Mucosa of rectum (tissue), 2 donors: ENCODE measurements around the gene MARCHF10.
"Not testable (repeated sequence)": the region's sequence is repeated elsewhere in the genome, so short reads cannot be mapped to it uniquely, and the experiment has no call there.

Experiments used
- H3K27ac ChIP-seq, 2 donors: one replicate each; pipeline ENCODE4 v1.7.0; 2013; ENCODE audit warnings: inconsistent platforms in 2 of 2, low read depth in 2 of 2, low read length in 2 of 2
- H3K27me3 ChIP-seq, 2 donors: one replicate each; pipeline ENCODE4 v1.7.0; 2013; ENCODE audit warnings: low read length in 2 of 2; ENCODE audit not compliant: control insufficient read depth in 2 of 2, insufficient read depth in 2 of 2
- H3K36me3 ChIP-seq, 2 donors: one replicate each; pipeline ENCODE4 v1.7.0; 2013; ENCODE audit warnings: low read length in 2 of 2; ENCODE audit not compliant: control insufficient read depth in 2 of 2, insufficient read depth in 2 of 2
- H3K4me1 ChIP-seq, 2 donors: one replicate each; pipeline ENCODE4 v1.7.0; 2013; ENCODE audit warnings: low read length in 2 of 2, mild to moderate bottlenecking in 1 of 2; ENCODE audit not compliant: control insufficient read depth in 2 of 2, insufficient read depth in 2 of 2
- H3K4me3 ChIP-seq, 2 donors: one replicate each; pipeline ENCODE4 v1.7.0; 2013; ENCODE audit warnings: low read length in 2 of 2
- H3K9ac ChIP-seq, 2 donors: one replicate each; pipeline ENCODE4 v1.7.0; 2013; ENCODE audit warnings: low read length in 2 of 2, low read depth in 1 of 2, mild to moderate bottlenecking in 1 of 2
- H3K9me3 ChIP-seq, 2 donors: one replicate each; pipeline ENCODE4 v1.7.0; 2013; ENCODE audit warnings: low read length in 2 of 2; ENCODE audit not compliant: control insufficient read depth in 2 of 2
- donor health status: healthy.
- donor health status: Normal muscosa, but diverticular disease.

MARCHF10 gene

DNA sequence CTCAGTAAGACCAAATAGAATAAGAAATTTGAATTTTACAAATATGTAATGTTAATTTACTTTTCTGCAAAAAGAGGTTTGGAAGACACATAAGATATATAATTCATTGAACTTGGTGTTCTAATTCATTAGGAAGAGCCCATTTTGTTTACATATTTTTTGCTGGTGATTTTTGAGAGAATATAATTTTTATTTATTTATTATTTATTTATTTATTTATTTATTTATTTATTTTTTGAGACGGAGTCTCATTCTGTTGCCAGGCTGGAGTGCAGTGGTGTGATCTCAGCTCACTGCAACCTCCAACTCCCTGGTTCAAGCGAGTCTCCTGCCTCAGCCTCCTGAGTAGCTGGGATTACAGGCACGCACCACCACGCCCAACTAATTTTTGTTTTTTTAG is 25.7 kb upstream of the MARCHF10 start:
- not testable (repeated sequence) for H3K4me3 ChIP-seq, H3K27me3 ChIP-seq, H3K9ac ChIP-seq, H3K9me3 ChIP-seq, H3K4me1 ChIP-seq, H3K36me3 ChIP-seq, H3K27ac ChIP-seq

DNA sequence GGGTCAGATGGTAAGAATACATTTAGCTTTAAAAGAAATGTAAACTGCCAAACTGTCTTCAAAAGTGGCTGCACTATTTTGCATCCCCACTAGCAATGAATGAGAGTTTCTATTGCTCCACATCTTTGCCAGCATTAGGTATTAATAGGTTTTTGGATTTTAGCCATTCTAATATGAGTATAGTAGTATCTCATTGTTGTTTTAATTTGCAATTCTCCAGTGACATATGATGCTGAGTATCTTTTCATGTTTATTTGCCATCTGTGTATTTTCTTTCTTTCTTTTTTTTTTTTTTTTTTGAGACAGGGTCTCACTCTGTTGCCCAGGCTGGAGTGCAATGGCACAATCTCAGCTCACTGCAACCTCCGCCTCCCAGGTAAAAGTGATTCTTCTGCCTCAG is 24.3 kb upstream of the MARCHF10 start:
- Histone ChIP-seq H3K27ac (no peak overlapping the region), H3K36me3 (no peaks in the 10 kb centered on the region), H3K4me3 (no peak overlapping the region), H3K9me3 (no peaks in the 10 kb centered on the region), H3K4me1 (no peaks in the 10 kb centered on the region), H3K9ac (no peak overlapping the region), H3K27me3 (peaks cover 3 to 5% of the 10 kb centered on the region in 2 donors)

DNA sequence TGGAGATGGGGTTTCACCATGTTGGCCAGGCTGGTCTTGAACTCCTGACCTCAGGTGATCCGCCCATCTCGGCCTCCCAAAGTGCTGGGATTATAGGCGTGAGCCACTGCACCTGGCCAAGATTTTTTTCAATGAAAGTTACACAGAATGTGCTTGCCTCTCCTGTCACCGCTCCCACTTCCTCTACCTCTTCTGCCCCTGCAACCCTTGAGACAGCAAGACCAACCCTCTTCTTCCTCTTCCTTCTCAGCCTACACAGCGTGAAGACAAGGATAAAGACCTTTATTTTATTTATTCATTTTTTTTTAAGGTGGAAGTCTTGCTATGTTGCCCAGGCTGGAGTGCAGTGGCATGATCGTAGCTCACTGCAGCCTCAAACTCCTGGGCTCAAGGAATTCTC is 23.0 kb upstream of the MARCHF10 start:
- not testable (repeated sequence) for H3K4me1 ChIP-seq, H3K4me3 ChIP-seq, H3K27ac ChIP-seq, H3K9me3 ChIP-seq, H3K27me3 ChIP-seq, H3K9ac ChIP-seq, H3K36me3 ChIP-seq

DNA sequence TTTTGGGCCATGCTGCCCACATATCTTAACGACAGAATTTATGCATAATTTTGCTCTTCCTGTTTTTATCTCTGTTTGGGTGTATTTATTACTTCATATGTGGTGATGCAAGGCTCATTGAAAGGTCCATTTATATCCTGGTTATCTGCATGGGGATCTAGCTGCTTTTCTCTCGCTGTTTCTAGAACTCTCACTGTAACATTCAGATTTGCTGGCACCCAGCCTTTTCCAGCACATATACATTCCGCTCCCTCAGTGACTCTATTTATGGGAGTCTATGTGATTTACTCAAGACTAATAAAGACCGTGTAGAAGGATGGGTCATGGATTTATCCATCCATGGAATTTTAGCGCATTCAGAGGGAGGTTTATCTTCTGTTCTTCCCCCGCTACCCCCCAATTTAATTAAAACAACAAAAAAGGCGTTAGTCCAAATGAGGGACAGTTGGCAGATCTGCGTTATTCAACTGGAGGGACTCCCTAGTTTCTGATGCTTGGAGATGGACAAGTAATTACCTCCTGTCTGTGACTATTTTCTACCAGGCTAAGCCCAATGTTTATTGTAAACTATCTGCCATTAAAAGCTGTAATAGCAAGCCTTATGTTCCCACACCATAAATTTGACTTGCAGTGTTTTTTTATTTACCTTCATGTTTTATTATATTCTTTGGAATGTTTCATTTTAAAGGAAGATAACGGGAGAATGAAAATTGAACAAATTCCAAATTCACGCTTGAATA is 19.8 kb upstream of the MARCHF10 start:
- H3K27me3 ChIP-seq: peaks cover 3 to 5% of the 10 kb centered on the region in 2 donors
- no peaks in the 10 kb centered on the region for H3K36me3 ChIP-seq
- H3K9ac ChIP-seq: no peak overlapping the region
- H3K4me1 ChIP-seq: no peaks in the 10 kb centered on the region
- H3K4me3 ChIP-seq: no peak overlapping the region
- H3K9me3 ChIP-seq: no peaks in the 10 kb centered on the region
- no peak overlapping the region for H3K27ac ChIP-seq

- no peaks in the 10 kb centered on the region for H3K9me3 ChIP-seq
- H3K27ac ChIP-seq: no peak overlapping the region
- H3K4me3 ChIP-seq: no peak overlapping the region
- no peaks in the 10 kb centered on the region for H3K4me1 ChIP-seq
- peaks cover 3 to 5% of the 10 kb centered on the region in 2 donors for H3K27me3 ChIP-seq
- no peak overlapping the region for H3K9ac ChIP-seq
- no peaks in the 10 kb centered on the region for H3K36me3 ChIP-seq
Observed at GRCh38 chr17:62826956-62827355, 18.8 kb upstream of the MARCHF10 start.

GRCh38 chr17:62825182-62825581 is 17.1 kb upstream of the MARCHF10 start:
- Histone ChIP-seq H3K4me3 (no peak overlapping the region), H3K27ac (no peak overlapping the region), H3K36me3 (no peaks in the 10 kb centered on the region), H3K9me3 (no peaks in the 10 kb centered on the region), H3K9ac (no peak overlapping the region), H3K27me3 (peaks cover 3 to 5% of the 10 kb centered on the region in 2 donors), H3K4me1 (no peaks in the 10 kb centered on the region)

- Histone ChIP-seq H3K9ac (no peak overlapping the region), H3K4me1 (no peaks in the 10 kb centered on the region), H3K27me3 (peaks cover 3 to 5% of the 10 kb centered on the region in 2 donors), H3K9me3 (no peaks in the 10 kb centered on the region), H3K4me3 (no peak overlapping the region), H3K27ac (no peak overlapping the region), H3K36me3 (no peaks in the 10 kb centered on the region)
Observed at GRCh38 chr17:62824290-62825131, 16.4 kb upstream of the MARCHF10 start.

GRCh38 chr17:62823111-62823893 is 15.2 kb upstream of the MARCHF10 start:
- H3K27ac ChIP-seq: no peak overlapping the region
- no peak overlapping the region for H3K9ac ChIP-seq
- no peaks in the 10 kb centered on the region for H3K36me3 ChIP-seq
- peaks cover 3 to 5% of the 10 kb centered on the region in 2 donors for H3K27me3 ChIP-seq
- H3K4me1 ChIP-seq: no peaks in the 10 kb centered on the region
- no peaks in the 10 kb centered on the region for H3K9me3 ChIP-seq
- no peak overlapping the region for H3K4me3 ChIP-seq

GRCh38 chr17:62822080-62822904 is 14.2 kb upstream of the MARCHF10 start:
- no peaks in the 10 kb centered on the region for H3K4me1 ChIP-seq
- no peak overlapping the region for H3K4me3 ChIP-seq
- H3K27ac ChIP-seq: no peak overlapping the region
- no peaks in the 10 kb centered on the region for H3K9me3 ChIP-seq
- no peak overlapping the region for H3K9ac ChIP-seq
- H3K27me3 ChIP-seq: no peaks in the 10 kb centered on the region
- H3K36me3 ChIP-seq: no peaks in the 10 kb centered on the region
